Neutrophil (primary cell): ENCODE data around the gene ENTPD8.

Experiments
- H3K27ac ChIP-seq: fragments of 200-600 bp; sonication (generic); 2 replicates; pipeline ENCODE4 v1.5.1; 2016; ENCODE audit warnings: mild to moderate bottlenecking, moderate library complexity
- H3K27me3 ChIP-seq: fragments of 200-600 bp; sonication (generic); 2 replicates; pipeline ENCODE4 v1.6.0; 2016; ENCODE audit warnings: mild to moderate bottlenecking
- H3K36me3 ChIP-seq: fragments of 200-600 bp; sonication (generic); 2 replicates; pipeline ENCODE4 v1.5.1; 2017
- H3K4me1 ChIP-seq, 2 experiments: fragments of 200-600 bp in 1 of 2; sonication (generic) in 1 of 2; 1 replicate in 1 of 2; 2 replicates in 1 of 2; pipeline versions ENCODE4 v1.5.1 to v1.6.1; 2013 to 2016; ENCODE audit warnings: low read depth in 1 of 2, low read length in 1 of 2, mild to moderate bottlenecking in 1 of 2, moderate library complexity in 1 of 2; ENCODE audit not compliant: control insufficient read depth in 1 of 2, insufficient read depth in 1 of 2
- H3K4me3 ChIP-seq, 2 experiments: fragments of 200-600 bp in 1 of 2; sonication (generic) in 1 of 2; 1 replicate in 1 of 2; 2 replicates in 1 of 2; pipeline ENCODE4 v1.5.1; 2013 to 2016; ENCODE audit warnings: low read depth in 1 of 2, low read length in 1 of 2, mild to moderate bottlenecking in 1 of 2, moderate library complexity in 1 of 2
- H3K9me3 ChIP-seq: fragments of 200-600 bp; sonication (generic); 2 replicates; pipeline ENCODE4 v1.5.1; 2016
- CTCF ChIP-seq: fragments of 200-600 bp; sonication (generic); IDR thresholded peaks from 2 replicates; pipeline ENCODE4 v1.5.1; 2016; ENCODE audit warnings: antibody characterized with exemption

Gene ENTPD8

GRCh38 chr9:137408651-137409405, 32.3 kb downstream of the ENTPD8 start:
- Histone ChIP-seq H3K36me3 (no peaks in the 10 kb centered on the region), H3K4me3 (no peak overlapping the region), H3K27me3 (peaks cover 70% of the 10 kb centered on the region), H3K9me3 (no peaks in the 10 kb centered on the region), H3K27ac (no peak overlapping the region), H3K4me1 (peaks cover 0 to 5% of the 10 kb centered on the region in 2 experiments)
- TF ChIP-seq CTCF = no peak

DNA sequence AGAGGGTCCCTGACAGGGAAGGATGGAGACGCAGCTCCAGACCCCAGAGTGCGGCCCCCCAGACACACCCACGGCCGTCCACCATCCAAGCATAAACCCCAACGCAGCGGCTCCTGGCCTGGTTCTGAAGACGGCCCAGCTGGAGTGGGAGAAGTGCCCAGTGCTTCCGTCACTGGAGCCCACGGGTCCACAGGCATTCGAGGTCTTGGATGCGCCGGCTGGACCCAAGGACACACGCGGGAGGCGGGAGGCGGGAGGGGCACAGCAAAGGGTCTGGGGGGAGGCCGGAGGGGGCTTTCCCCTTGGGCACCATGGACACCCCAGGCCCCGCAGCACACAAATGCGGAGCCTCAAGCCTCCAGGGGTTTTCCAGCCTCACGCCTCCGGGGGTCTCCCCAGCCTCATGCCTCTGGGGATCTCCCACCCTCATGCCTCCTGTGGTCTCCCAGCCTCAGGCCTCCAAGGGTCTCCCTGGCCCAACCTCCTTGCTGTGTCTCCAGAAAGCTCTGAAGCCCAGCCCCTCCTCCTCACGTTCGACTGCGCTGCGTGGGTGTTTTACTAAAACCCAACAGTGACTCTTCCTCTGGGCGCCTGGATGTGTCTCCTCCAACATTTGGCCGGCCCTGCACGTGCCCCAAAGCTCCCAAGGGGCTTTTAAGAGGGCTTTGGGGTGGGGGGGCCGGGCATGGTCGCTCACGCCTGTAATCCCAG, 33.4 kb downstream of the ENTPD8 start:
- no peaks in the 10 kb centered on the region for H3K9me3 ChIP-seq
- H3K27me3 ChIP-seq = peaks cover 67% of the 10 kb centered on the region
- no peaks in the 10 kb centered on the region for H3K36me3 ChIP-seq
- no peak overlapping the region for H3K4me3 ChIP-seq
- TF ChIP-seq CTCF = no peak
- H3K4me1 ChIP-seq = peaks cover 0 to 5% of the 10 kb centered on the region in 2 experiments
- no peak overlapping the region for H3K27ac ChIP-seq

DNA sequence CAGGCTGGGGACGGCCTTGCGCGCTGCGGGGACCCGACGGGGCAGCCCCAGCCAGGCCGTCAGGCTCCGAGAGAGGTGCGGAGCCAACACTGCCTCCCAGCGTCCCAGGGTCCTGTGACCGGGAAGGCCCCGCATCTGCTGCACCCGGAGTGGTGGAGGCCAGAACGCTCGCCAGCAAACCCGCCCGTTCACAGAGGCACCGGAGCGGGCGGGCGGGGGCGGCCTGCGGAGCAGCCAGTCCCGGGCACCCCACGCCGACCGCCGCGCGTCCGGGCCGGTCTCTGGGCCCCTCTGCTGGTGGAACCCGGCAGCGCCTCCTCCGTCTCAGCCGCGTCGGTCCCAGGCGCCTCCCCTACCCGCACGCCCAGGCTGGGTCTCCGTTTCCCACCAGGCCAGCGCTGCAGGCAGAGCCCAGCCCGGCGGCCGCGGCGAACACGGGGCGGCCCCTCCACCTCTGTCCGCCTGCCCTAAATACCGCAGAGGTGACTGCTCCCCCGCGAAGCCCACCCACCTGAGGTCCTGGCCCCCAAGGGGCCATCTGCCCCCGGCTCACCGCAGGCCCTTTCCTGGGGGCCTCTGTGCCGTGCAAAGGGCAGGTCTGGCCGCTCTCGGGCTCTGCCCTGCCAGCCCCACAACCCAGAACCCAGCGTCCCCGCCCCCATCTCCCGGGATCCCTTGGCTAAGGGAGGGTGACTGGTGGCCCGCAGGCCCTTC, 34.1 kb downstream of the ENTPD8 start:
- peaks cover 60% of the 10 kb centered on the region for H3K27me3 ChIP-seq
- no peaks in the 10 kb centered on the region for H3K36me3 ChIP-seq
- peaks cover 0 to 5% of the 10 kb centered on the region in 2 experiments for H3K4me1 ChIP-seq
- H3K4me3 ChIP-seq = no peak overlapping the region
- no peak overlapping the region for H3K27ac ChIP-seq
- TF ChIP-seq CTCF = no peak
- H3K9me3 ChIP-seq = no peaks in the 10 kb centered on the region

DNA sequence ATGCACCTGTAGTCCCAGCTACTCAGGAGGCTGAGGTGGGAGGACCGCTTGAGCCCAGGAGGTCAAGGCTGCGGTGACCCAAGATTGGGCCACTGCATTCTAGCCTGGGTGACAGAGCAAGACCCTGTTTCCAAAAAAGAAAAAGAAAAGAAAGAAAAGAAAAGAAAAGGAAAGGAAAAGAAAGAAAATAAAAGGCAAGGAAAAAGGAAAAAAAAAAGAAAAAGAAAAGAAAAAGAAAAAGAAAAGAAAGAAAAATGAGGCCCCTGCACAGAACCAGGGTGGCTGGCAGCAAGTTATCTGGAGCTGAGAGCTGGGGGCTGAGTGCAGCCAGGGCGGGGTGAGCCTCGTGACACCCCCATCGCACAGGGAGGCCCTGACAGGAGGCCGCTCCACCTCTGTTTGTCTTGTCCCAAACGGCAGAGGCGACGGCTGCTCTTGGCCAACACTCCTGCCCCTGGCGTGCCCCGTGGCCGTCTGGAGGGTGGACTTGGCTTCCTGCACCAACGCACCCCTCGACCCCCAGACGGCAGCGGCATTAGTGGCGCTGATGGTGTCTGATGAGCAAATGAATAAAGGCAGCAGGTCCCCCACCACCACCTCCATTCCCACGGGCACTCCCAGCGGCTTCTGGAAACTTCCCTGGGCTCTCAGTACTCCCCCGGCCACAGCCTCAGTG, 34.9 kb downstream of the ENTPD8 start:
- Histone ChIP-seq H3K4me3 (no peak overlapping the region), H3K27ac (no peak overlapping the region), H3K36me3 (no peaks in the 10 kb centered on the region), H3K9me3 (no peaks in the 10 kb centered on the region), H3K4me1 (peaks cover 0 to 5% of the 10 kb centered on the region in 2 experiments), H3K27me3 (peaks cover 52% of the 10 kb centered on the region)
- no peak for TF ChIP-seq CTCF

- H3K36me3 ChIP-seq = no peaks in the 10 kb centered on the region
- peaks cover 0 to 5% of the 10 kb centered on the region in 2 experiments for H3K4me1 ChIP-seq
- no peak overlapping the region for H3K4me3 ChIP-seq
- H3K9me3 ChIP-seq = no peaks in the 10 kb centered on the region
- no peak overlapping the region for H3K27ac ChIP-seq
- no peak for TF ChIP-seq CTCF
- H3K27me3 ChIP-seq = peaks cover 46% of the 10 kb centered on the region
Measured at GRCh38 chr9:137405677-137406081, 35.5 kb downstream of the ENTPD8 start.
